GM12891 (cell line): ENCODE results near the gene ZNF664.

Experiments
- POLR2A ChIP-seq: IDR thresholded peaks from 2 replicates; pipeline ENCODE4 v1.6.1; 2011; ENCODE audit warnings: low read depth, low read length, control low read depth
- TAF1 ChIP-seq: IDR thresholded peaks from 2 replicates; pipeline ENCODE4 v1.6.1; 2011; ENCODE audit warnings: low read depth, low read length, control low read depth

- no peak for TF ChIP-seq POLR2A
- no peak for TF ChIP-seq TAF1
These were observed 14.1 kb upstream of the ZNF664 start for GRCh38 chr12:123958876-123959275.
